NCI-H526 (cell line): ENCODE measurements around the gene HMGN4.

Experiments
- DNase-seq, 2 experiments: peaks; one replicate each; lab custom pipeline; 2025; lab: John Stamatoyannopoulos, UW

Gene HMGN4

DNA sequence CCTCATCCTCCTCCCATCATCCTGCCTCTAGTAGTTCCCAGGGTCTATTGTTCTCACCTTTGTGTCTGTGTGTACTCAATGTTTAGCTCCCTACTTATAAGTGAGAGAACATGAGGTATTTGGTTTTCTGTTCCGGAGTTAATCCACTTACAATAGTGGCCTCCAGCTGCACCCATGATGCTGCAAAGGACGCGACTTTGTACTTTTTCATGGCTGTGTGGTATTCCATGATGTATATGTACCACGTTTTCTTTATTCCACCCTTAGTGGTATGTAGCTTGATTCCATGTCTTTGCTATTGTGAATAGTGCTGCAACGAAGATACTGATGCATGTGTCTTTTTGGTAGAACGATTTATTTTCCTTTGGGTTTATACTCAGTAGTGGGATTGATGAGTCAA, 40.1 kb downstream of the HMGN4 start:
- DNase-seq: no peak

DNA sequence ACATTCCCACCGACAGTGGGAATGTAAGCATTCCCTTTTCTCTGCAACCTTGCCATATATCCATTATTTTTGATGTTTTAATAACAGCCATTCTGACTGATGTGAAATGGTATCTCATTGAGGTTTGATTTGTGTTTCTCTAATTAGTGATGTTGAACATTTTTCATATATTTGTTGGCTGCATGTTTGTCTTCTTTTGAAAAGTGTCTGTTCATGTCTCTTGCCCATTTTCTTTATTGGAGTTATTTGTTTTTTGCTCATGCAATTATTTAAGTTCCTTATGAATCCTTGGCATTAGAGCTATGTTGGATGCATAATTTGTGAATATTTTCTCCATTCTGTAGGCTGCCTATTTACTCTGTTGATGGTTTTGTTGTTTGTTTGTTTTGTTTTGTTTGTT, 40.6 kb downstream of the HMGN4 start:
- DNase-seq: no peak

DNA sequence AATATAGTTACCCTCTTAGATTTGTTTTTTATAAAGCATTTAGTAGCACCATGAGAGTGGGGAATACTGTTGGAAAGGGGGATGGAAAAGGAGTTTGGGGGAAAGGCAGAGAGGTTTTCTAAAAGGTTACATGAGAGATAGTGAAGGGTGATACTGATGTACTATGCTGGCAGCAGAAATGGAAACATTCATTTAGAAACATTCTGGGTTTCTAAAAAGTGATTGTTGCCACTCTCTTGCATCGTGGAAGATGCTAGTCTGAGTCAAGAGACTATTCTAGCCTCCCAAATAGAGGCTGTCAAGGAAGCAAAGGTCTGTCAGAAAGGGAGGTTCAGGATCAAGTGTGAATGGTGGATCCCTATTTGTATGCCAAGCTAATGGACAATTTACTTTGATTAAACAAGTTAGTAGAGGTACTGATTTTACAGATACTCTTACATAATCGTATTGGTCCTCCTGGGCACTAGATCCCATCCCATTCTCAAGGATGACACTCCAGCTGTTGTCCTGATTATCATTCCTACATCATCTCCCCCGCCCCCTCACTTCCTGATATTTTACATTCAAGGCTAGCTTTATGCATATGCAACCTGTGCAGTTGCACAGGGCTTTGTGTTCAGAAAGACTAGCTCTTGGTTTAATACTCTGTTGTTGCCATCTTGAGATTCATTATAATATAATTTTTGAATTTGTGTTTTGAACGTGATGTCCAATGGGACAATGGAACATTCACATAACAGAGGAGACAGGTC, 43.2 kb downstream of the HMGN4 start:
- no peak for DNase-seq

DNA sequence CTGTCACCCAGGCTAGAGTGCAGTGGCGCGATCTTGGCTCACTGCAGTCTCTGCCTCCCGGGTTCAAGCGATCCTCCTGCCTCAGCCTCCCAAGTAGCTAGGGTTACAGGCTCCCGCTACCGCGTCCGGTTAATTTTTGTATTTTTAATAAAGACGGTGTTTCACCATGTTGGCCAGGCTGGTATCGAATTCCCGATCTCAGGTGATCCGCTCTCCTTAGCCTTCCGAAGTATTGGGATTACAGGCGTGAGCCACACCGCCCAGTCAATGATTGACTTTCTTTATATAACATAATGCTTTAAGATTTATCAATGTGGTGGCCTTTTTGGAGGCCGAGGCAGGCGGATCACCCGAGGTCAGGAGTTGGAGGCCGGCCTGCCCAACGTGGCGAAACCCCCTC, 50.8 kb downstream of the HMGN4 start:
- DNase-seq: no peak

DNA sequence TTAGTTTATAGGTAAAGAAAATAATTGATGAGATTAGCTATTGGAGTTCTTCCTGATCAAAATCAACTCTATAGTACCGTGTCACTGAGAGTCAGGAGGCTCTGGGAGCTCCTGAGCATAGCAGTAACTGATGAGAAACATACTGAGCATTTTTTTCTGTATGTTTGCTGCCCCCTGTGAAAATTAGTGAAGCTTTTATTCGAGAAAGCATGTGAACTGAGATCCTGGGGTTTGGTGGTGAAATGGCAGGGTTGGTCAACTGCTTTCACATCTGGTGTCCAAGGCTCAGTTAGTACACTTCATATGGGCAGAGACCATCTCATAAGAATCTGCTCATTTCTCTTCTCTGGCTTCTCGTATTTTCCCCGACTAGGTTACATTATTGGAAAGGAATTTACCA, 54.5 kb downstream of the HMGN4 start:
- DNase-seq: no peak

DNA sequence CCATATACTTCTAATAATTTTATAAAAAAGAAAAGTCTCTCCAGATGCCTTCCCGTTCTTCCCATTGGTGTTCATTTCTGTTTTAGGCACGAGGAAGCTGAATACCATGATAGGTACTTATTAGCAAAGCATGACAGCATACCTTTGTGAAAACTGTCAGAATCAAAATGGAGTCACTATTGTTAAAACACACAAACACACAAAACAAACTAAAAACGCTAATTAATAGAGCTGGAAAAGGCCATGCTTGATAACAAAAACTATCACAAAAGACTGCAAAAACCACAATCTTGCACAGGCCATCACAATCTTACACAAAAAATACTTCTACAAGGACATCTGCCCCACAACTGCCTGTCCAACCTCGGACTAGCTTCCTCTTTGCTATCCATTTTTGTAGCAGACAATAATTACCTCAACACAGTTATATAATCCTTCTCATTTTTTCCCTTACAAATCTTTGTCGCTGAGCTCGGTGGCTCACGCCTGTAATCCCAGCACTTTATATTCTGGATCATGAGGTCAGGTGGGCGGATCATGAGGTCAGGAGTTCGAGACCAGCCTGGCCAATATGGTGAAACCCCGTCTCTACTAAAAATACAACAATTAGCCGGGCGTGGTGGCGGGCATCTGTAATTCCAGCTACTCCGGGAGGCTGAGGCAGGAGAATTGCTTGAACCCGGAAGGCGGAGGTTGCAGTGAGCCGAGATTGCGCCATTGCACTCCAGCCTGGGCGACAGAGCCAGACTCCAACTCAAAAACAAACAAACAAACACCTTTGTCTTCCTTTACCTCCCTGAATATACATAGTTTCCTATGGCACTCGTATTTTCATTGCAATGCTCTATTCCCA, 55.3 kb downstream of the HMGN4 start:
- no peak for DNase-seq

DNA sequence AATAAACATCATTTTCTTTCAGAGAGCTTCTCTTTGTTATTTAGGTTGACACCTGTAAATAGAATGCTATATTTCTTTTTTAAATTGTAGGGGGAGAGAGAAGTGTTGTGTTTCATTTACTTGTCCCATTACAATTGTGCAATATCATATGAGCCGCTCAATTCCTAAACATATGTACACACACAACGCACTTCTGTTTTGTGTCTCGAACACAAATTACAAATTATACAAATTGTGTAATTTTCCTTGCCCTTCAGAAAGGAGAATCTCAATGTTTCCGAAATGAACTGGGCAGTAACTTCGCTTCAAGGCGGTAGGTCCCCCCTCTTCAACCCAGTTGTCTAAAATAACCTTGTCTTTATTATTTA, 55.9 kb downstream of the HMGN4 start:
- no peak for DNase-seq

DNA sequence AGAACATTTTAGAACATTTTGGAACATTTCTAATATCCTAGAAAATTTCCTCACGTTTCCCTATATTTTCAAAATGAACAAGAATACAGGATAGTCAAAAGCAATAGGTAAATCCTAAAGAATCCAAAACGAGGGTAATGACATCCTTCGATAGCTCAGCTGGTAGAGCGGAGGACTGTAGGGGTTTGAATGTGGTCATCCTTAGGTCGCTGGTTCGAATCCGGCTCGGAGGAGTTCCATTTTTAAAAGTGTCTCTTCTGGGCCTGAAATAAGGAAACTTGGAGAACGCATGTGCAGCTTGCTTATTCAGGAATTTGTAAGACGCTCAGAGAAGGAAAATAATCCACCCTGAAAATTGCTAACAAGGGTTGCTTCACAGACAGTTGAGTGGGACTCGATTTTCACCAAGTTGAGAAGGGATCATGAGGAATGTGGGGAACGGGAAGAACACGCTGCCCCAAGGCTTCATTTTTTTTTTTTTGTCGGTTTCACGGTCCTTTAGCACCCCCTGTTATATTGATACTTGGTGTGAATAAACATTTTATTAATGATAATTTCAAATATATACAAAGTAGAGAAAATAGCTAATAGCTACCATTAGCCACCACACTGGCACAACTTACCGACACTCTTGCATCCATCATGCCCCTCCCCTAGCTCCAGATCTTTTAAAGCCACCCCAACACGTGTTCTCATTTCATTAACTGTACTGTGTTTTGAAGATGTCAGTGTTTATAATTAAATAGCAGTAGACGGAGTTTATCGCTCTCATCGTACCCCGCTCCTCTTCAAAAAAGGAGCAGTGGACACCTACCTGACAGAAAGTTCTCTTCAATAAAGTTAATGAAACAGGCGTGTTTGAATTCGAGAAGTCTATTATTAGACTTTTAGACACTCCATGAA, 56.8 kb downstream of the HMGN4 start:
- peak; percentile 31 to 35 for DNase-seq

DNA sequence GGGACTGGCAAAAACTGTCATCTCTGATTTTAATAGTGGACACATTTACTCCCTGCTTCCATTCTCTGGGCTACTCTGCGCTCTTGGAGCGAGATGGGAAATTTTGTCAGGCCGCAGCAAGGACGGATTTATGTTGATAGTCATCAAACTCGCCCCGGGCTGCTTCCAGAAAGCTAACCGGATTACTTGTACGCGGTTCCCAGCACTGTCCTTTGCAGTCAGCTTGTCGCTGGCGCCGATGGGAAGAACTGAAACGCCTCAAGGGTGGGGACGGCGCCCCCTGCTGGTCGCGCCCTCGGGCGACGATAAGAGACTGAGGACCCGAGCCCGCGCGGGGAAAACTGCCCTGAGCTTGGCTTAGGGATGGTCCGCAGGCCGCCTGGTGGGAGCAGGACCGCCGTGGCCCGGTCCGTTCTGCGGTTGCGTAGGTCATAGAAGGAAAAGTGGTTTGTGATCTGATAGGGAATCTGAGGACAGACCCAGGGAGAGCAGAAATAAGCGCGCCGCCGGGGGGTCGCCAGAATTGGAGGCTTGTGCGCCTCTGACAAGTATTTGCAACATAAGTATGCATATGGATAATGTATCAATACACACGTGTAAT, 57.6 kb downstream of the HMGN4 start:
- peak; percentile 85 to 97 for DNase-seq
